ENCODE results near the gene AUH.
"Not testable (repeated sequence)": the region's sequence is repeated elsewhere in the genome, so short reads cannot be mapped to it uniquely, and the experiment has no call there.

- TF ChIP-seq EGR1 (IDR thresholded peaks at IDR 0.05; ENCODE audit: borderline replicate concordance in 1 of 2, low read depth in 2 of 2, low read length in 2 of 2); CTCF (IDR thresholded peaks at IDR 0.05 in 2 of 3, conservative IDR thresholded peaks at IDR 0.05 in 1 of 3; ENCODE audit: control insufficient read depth in 2 of 3, extremely low read depth in 1 of 3, insufficient read depth in 1 of 3, low read depth in 3 of 3, low read length in 3 of 3); ZNF592 (IDR thresholded peaks at IDR 0.05); POLR2A (IDR thresholded peaks at IDR 0.05; ENCODE audit: low read depth, low read length); PRDM15 (CRISPR knock-in tag; IDR thresholded peaks at IDR 0.05); PAX8 (IDR thresholded peaks at IDR 0.05); FOXM1 (IDR thresholded peaks at IDR 0.05; ENCODE audit: low read depth, low read length); PML (IDR thresholded peaks at IDR 0.05; ENCODE audit: low read length); PAX5 (IDR thresholded peaks at IDR 0.05; ENCODE audit: borderline replicate concordance, low read depth, low read length): not testable (repeated sequence)
These were observed 8.3 kb upstream of the AUH start for GRCh38 chr9:91370006-91370405.
